Measurements from ENCODE around the gene ANXA6. TPM values are rescaled to one million over a fixed set of nuclear protein-coding genes. Genes with fewer than 3 reads are reported as not detected.

ANXA6 gene
- total RNA-seq, 1 experiment from 2014 or later: 95.9 TPM

- H3K27me3 ChIP-seq (replicated peaks; ENCODE audit: insufficient read depth, low read depth, low read length, poor library complexity): no peaks in the 10 kb centered on the region
- H3K36me3 ChIP-seq (ENCODE audit: insufficient read depth, low read length, poor library complexity, severe bottlenecking): no peaks in the 10 kb centered on the region
- ChIA-PET POLR2A (ENCODE audit: low non-redundant PET) (no interaction called here), CTCF (no interaction called here)
- H3K4me1 ChIP-seq (ENCODE audit: insufficient read depth, low read length, poor library complexity, severe bottlenecking): peaks cover 5% of the 10 kb centered on the region
- no peak overlapping the region for H3K27ac ChIP-seq (ENCODE audit: low read depth, low read length, poor library complexity, severe bottlenecking)
- no peak overlapping the region for H3K4me3 ChIP-seq (ENCODE audit: low read depth, low read length, poor library complexity, severe bottlenecking)
- no TSS peak for BruUV-seq (replicated peaks)
- intact Hi-C loops (cut with micrococcal nuclease; ENCODE audit: unreplicated experiment): no loop called here
- TF ChIP-seq CTCF (conservative IDR thresholded peaks at IDR 0.05; ENCODE audit: low read depth, low read length) (no peak), EZH2 (IDR thresholded peaks at IDR 0.05; ENCODE audit: borderline replicate concordance, low read depth, low read length, poor library complexity, severe bottlenecking) (no peak)
- no peaks in the 10 kb centered on the region for H3K9me3 ChIP-seq (ENCODE audit: low read depth, low read length, poor library complexity, severe bottlenecking)
- DNase-seq (ENCODE audit: low spot score): no peak
These were observed 78.9 kb downstream of the ANXA6 start for GRCh38 chr5:151078490-151079262.

- H3K4me1 ChIP-seq (ENCODE audit: insufficient read depth, low read length, poor library complexity, severe bottlenecking): peaks cover 5% of the 10 kb centered on the region
- BruUV-seq (replicated peaks): no TSS peak
- no peak for TF ChIP-seq EZH2 (IDR thresholded peaks at IDR 0.05; ENCODE audit: borderline replicate concordance, low read depth, low read length, poor library complexity, severe bottlenecking)
- no peak for TF ChIP-seq CTCF (conservative IDR thresholded peaks at IDR 0.05; ENCODE audit: low read depth, low read length)
- DNase-seq (ENCODE audit: low spot score): no peak
- intact Hi-C loops (cut with micrococcal nuclease; ENCODE audit: unreplicated experiment): no loop called here
- H3K9me3 ChIP-seq (ENCODE audit: low read depth, low read length, poor library complexity, severe bottlenecking): no peaks in the 10 kb centered on the region
- no peak overlapping the region for H3K4me3 ChIP-seq (ENCODE audit: low read depth, low read length, poor library complexity, severe bottlenecking)
- no peaks in the 10 kb centered on the region for H3K27me3 ChIP-seq (replicated peaks; ENCODE audit: insufficient read depth, low read depth, low read length, poor library complexity)
- ChIA-PET CTCF (no interaction called here), POLR2A (ENCODE audit: low non-redundant PET) (no interaction called here)
- H3K36me3 ChIP-seq (ENCODE audit: insufficient read depth, low read length, poor library complexity, severe bottlenecking): no peaks in the 10 kb centered on the region
- no peak overlapping the region for H3K27ac ChIP-seq (ENCODE audit: low read depth, low read length, poor library complexity, severe bottlenecking)
These were observed 79.6 kb downstream of the ANXA6 start for GRCh38 chr5:151077967-151078366.

- no peaks in the 10 kb centered on the region for H3K27me3 ChIP-seq (replicated peaks; ENCODE audit: insufficient read depth, low read depth, low read length, poor library complexity)
- BruUV-seq (replicated peaks): no TSS peak
- H3K4me1 ChIP-seq (ENCODE audit: insufficient read depth, low read length, poor library complexity, severe bottlenecking): peaks cover 5% of the 10 kb centered on the region
- H3K36me3 ChIP-seq (ENCODE audit: insufficient read depth, low read length, poor library complexity, severe bottlenecking): no peaks in the 10 kb centered on the region
- TF ChIP-seq CTCF (conservative IDR thresholded peaks at IDR 0.05; ENCODE audit: low read depth, low read length): no peak
- no peak for TF ChIP-seq EZH2 (IDR thresholded peaks at IDR 0.05; ENCODE audit: borderline replicate concordance, low read depth, low read length, poor library complexity, severe bottlenecking)
- no peak overlapping the region for H3K4me3 ChIP-seq (ENCODE audit: low read depth, low read length, poor library complexity, severe bottlenecking)
- DNase-seq (ENCODE audit: low spot score): no peak
- intact Hi-C loops (cut with micrococcal nuclease; ENCODE audit: unreplicated experiment): no loop called here
- no peak overlapping the region for H3K27ac ChIP-seq (ENCODE audit: low read depth, low read length, poor library complexity, severe bottlenecking)
- ChIA-PET CTCF (no interaction called here), POLR2A (ENCODE audit: low non-redundant PET) (no interaction called here)
- no peaks in the 10 kb centered on the region for H3K9me3 ChIP-seq (ENCODE audit: low read depth, low read length, poor library complexity, severe bottlenecking)
These were observed 80.2 kb downstream of the ANXA6 start for GRCh38 chr5:151077419-151077818.

Measured in A673 (cell line).